HG02981 (cell line): Measurements from ENCODE around the gene MAPK8IP3.

Experiments used
- ATAC-seq: cut with Tn5 transposase; IDR thresholded peaks from one replicate; pipeline ENCODE4 v1.9.1; 2021; ENCODE audit warnings: mild to moderate bottlenecking, moderate library complexity; ENCODE audit not compliant: unreplicated experiment

Gene MAPK8IP3

GRCh38 chr16:1740234-1740633 lies 34.2 kb downstream of the MAPK8IP3 start:
- no peak for ATAC-seq

- no peak for ATAC-seq
These were observed 34.9 kb downstream of the MAPK8IP3 start for GRCh38 chr16:1740781-1741490.

GRCh38 chr16:1741553-1742165 lies 35.7 kb downstream of the MAPK8IP3 start:
- ATAC-seq = no peak

- no peak for ATAC-seq
These were observed 37.7 kb downstream of the MAPK8IP3 start for GRCh38 chr16:1743376-1744337.

- ATAC-seq = no peak
These were observed 38.4 kb downstream of the MAPK8IP3 start for GRCh38 chr16:1744338-1744840.

- ATAC-seq = no peak
These were observed 39.3 kb downstream of the MAPK8IP3 start for GRCh38 chr16:1745181-1745899.

- no peak for ATAC-seq
These were observed 40.1 kb downstream of the MAPK8IP3 start for GRCh38 chr16:1745900-1746692.

- ATAC-seq = no peak
These were observed 40.7 kb downstream of the MAPK8IP3 start for GRCh38 chr16:1746693-1747195.

GRCh38 chr16:1747934-1748333 lies 41.9 kb downstream of the MAPK8IP3 start:
- ATAC-seq = no peak

- no peak for ATAC-seq
These were observed 43.4 kb downstream of the MAPK8IP3 start for GRCh38 chr16:1749152-1750117.

GRCh38 chr16:1751946-1752345 lies 46.0 kb downstream of the MAPK8IP3 start:
- ATAC-seq = no peak

GRCh38 chr16:1752853-1753252 lies 46.9 kb downstream of the MAPK8IP3 start:
- ATAC-seq = no peak

- ATAC-seq = no peak
These were observed 48.2 kb downstream of the MAPK8IP3 start for GRCh38 chr16:1754204-1754603.

- ATAC-seq = no peak
These were observed 51.9 kb downstream of the MAPK8IP3 start for GRCh38 chr16:1757714-1758461.

- ATAC-seq = no peak
These were observed 52.9 kb downstream of the MAPK8IP3 start for GRCh38 chr16:1758923-1759322.

- no peak for ATAC-seq
These were observed 53.5 kb downstream of the MAPK8IP3 start for GRCh38 chr16:1759511-1759910.

- no peak for ATAC-seq
These were observed 54.9 kb downstream of the MAPK8IP3 start for GRCh38 chr16:1760911-1761310.

- no peak for ATAC-seq
These were observed 55.8 kb downstream of the MAPK8IP3 start for GRCh38 chr16:1761751-1762150.
